Measurements from ENCODE around the gene FOXN3.

FOXN3 gene

DNA sequence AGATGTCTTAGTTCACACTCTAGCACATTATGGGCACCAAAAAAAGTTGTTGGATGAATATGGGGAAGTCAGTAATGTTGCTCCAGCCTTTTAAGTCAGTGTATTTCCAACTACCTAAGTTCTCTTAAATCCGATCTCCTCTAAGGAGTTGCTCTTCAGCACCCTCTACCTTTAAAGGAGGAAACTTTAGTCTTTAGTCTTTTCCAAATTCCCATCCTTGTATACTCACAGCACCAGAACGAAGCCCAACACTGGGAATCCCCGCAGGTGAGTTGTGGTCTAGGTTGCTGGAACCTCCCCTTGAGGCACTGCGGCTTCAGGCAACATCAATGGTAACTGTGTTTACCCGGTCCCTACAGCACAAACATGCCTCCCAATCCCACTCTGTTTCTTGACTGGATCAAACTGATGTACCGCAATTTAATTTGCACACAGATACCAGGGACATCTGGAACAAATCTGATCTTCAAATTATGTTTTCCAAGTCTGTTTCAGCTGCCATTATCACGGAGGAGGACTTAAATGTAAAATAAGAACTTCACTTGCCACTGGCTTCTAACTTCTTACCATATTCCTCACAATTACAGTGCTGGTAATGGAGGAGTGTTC is 179.0 kb downstream of the FOXN3 start:
- DNase-seq (ENCODE audit: low read depth in 2 of 3, low spot score in 1 of 3) = no peak

DNA sequence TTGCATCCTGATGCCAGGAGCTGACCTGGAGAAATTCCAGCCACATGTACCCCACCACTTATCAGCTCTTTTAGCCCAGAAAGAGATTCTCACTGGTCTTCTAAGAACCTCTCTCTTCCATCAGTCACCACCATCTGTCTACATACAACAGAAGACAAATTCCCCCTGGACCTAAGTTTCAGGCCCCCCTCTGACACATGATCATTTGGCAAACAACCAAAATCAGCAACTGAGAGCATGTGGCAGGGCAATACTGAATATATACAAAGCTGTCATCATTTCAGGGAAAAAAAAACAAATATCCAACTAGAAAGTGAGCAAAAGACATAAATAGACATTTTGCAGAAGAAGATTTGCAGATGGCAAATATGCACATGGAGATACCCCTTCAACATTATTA is 180.2 kb downstream of the FOXN3 start:
- no peak for DNase-seq (ENCODE audit: low read depth in 2 of 3, low spot score in 1 of 3)

GRCh38 chr14:89233184-89233583 is 183.8 kb downstream of the FOXN3 start:
- DNase-seq (ENCODE audit: low read depth in 2 of 3, low spot score in 1 of 3) = no peak

- no peak for DNase-seq (ENCODE audit: low read depth in 2 of 3, low spot score in 1 of 3)
Observed at GRCh38 chr14:89232265-89233070, 184.6 kb downstream of the FOXN3 start.

DNA sequence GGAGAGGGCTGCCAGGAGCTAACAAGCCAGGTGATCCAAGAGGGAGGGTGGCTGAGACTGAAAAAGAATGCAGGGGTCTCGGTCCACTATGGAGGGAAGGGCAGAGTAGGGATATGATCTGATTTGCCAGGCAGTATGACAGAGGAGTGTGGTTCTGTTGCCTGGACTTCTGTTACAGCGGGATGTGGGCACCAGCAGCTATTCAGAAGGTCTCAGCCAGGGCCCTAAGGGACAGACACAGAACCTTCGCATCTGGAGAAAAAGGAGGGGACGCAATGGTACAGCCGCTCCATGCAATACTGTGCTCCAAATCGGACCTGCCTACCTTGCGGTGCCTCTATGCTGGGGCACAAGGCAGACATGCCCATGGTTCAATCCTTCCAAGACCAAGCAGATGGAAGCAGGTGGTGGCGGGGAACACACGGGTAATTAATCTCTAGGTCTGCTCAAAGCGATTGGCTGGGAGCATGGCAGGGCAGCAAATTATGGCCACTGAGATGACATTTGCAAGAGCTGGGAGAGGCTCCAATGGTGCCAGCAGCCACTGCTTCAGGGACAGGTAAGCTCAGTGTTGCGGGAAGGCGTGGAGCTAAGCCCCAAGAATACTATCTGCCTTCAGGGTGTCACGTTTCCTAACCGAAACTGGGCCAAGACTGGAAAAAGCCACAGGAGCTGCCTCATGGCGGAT is 185.5 kb downstream of the FOXN3 start:
- DNase-seq (ENCODE audit: low read depth in 2 of 3, low spot score in 1 of 3) = no peak

DNA sequence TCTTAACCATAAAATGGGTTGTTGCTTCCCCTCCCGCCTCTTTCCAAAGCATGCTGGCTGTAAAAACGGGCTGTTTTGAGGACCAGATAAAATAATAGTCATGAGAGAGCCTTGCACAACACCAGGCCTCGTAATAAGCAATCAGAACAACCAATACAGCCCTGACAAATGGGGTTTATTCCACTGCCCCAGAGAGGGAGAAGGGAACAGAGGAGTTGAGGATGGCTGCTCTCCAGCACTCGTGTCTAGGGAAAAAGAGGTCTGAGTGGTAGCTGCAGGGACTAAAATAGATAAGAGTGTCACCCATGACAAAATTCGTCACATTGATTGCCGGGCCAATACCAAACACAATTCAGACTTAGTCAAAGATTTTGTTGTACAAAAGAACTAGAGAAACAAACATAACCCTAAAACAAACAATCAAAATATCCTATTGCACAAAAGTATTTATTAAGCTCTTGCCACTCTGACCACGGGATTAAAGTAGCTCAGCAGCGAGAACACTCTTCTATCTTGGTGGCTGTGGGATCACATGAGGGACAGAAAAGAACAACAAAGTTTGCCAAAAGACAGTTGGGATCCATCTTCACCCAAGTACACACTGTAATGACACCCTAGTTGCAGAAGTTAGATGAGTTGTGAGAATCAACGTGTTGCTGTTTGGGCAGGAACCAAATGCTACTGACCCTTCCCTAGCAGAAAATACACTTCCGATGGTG is 188.0 kb downstream of the FOXN3 start:
- no peak for DNase-seq (ENCODE audit: low read depth in 2 of 3, low spot score in 1 of 3)

- no peak for DNase-seq (ENCODE audit: low read depth in 2 of 3, low spot score in 1 of 3)
Observed at GRCh38 chr14:89227496-89227836, 189.6 kb downstream of the FOXN3 start.

DNA sequence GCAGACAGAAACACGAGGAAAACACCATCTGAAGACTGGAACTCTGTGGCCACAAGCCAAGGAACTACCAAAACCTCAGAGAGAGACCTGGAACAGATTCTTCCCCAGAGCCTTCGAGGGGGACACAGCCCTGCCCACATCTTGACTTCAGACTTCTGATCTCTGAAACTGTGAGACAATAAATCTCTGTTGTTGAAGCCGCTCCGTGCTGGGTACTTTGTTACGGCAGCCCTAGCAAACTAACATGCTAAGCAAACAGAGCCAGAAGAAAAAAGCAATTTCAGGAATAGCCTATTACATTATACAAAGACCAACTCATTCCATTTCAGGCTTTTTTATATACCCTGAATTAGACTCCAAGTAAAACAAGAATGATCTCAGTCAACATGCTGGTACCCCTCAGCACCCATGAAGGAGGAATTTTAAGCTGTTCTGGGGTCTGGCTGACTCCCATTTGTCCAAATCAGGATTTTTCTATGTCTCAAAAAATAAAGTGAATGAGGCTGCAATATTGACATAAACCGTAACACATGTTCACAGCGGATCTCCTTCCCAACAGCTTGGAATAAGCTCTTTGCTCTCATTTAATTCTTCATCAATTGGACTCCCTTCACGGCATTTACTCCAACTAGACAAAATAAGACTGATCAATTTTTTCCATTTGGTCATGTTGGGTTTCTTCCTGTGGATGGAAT is 190.1 kb downstream of the FOXN3 start:
- no peak for DNase-seq (ENCODE audit: low read depth in 2 of 3, low spot score in 1 of 3)

- DNase-seq (ENCODE audit: low read depth in 2 of 3, low spot score in 1 of 3) = no peak
Observed at GRCh38 chr14:89225607-89226006, 191.4 kb downstream of the FOXN3 start.

DNA sequence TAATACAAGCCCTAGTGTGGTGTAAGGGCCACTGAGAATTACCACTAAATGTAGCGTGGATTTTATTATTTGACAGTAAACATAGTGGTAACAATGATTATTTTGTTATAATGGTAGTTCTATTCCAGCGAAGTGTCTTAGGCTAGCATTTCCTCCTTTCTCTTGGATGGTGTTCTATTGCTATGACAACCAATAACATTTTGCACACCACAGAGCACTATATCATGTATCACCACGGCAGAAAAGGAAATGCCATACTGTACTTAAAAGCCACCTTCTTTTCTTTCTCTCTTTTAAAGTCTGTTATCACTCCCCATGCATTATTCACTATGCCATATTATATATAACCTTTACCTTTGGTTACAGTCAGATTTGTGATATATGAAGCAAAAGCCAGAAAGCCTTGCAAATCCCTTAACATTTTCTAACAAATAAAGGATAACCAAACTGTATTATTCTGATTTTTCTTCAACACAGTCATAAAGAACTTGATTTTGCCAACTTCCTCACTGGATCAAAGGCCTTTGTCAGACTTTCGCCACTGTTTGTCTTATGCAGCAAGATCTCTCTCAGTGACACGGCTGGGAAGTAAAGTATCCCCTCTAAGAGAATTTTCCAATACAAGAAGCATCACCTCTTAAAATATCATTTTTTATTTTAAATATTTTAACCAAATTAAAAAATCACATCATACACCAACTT is 195.8 kb downstream of the FOXN3 start:
- no peak for DNase-seq (ENCODE audit: low read depth in 2 of 3, low spot score in 1 of 3)

- DNase-seq (ENCODE audit: low read depth in 2 of 3, low spot score in 1 of 3) = no peak
Observed at GRCh38 chr14:89219051-89219450, 198.0 kb downstream of the FOXN3 start.

DNA sequence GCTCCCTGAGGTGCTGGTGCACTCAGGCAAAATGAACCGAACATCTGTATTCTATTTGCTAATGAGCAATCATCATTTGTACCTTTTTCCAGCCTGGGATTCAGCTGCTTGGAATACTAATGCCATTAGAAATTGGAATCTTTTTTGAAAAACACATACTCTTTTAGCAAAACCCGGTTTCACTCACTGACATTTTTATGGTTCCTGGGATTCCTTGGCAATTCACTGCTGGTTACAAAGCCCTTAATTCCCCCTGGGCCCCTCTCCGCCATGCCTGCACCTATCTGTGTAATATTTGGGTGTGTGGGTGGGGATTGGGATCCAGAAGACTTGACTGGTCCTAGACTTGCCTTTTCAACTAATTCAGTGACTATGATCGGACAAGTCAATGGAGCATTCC is 199.1 kb downstream of the FOXN3 start:
- DNase-seq (ENCODE audit: low read depth in 2 of 3, low spot score in 1 of 3) = no peak

- no peak for DNase-seq (ENCODE audit: low read depth in 2 of 3, low spot score in 1 of 3)
Observed at GRCh38 chr14:89215531-89215930, 201.5 kb downstream of the FOXN3 start.

GRCh38 chr14:89215114-89215513 is 201.9 kb downstream of the FOXN3 start:
- DNase-seq (ENCODE audit: low read depth in 2 of 3, low spot score in 1 of 3) = no peak

DNA sequence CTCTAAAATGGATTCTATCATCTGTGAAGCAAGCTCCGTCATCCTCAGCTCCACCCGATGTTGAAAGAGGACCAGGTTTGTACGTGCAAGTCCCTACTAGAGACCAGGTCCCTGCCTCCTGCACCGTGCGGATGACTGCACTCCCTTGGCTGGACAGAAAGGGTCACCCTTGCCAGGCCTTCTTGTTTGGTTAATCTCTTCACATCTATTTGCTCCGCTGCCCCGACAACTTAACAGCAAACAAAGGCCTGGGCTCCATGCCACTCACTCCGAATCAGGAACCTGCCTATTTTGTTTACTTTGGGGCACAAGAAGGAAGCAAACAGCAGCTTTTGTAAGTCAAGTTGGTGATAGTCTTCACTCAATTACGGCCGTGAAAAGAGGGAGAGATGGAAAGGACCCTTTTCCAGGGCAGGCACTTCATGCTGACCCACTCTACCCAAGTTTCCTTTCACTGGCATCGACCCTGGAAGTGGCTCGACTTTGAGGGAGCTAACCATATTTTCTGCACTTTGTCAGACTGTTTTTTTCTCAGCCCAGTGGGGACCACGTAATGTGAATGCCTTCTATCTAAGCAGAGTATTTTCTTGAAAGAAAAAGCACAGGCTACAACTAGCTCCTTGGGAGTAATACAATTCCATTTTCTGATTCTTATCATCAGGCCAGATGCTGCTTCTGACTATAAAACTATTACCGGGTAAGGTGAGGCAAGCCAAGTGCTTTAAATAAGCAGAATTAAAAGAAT is 202.6 kb downstream of the FOXN3 start:
- DNase-seq (ENCODE audit: low read depth in 2 of 3, low spot score in 1 of 3) = no peak

DNA sequence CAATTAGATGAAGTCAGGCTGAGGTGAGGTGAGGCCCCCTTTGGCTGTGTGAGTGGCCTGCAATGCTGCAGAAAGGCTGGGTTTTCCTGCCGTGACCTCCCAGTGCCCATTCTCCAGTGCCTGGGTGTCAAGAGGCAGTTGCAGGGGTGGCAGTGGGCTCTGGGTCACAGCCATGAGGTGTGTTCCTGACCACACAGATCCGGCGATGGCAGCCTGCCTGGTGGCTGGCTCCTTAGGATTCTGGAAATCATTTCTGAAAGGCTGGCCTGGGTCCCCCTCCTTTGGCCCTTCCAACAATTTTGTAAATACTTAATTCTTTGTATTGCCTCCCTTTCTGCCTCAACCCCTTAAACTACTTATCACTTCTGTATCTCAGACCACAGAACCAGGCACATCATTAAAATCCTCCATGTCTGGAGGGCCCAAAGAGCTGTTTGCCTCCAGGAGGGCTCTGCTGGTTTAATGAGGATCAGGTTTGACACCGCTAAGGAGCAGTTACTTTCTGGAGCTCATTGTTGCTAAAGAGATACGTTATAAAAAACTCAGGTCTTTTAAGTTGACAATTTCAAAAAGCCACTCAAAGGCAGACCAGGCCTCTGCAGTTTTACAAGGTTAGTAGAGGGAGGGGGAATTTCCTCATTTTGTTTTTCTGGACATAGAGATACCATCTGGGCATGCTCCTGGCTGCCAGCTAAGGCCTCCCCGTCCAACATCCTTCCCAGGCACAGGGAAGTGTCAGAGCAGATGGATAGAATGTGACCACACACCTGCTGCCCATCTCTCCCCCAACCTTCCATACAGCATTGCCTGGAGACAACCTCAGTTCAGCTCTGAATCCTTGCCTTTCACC is 204.4 kb downstream of the FOXN3 start:
- DNase-seq (ENCODE audit: low read depth in 2 of 3, low spot score in 1 of 3) = no peak

DNA sequence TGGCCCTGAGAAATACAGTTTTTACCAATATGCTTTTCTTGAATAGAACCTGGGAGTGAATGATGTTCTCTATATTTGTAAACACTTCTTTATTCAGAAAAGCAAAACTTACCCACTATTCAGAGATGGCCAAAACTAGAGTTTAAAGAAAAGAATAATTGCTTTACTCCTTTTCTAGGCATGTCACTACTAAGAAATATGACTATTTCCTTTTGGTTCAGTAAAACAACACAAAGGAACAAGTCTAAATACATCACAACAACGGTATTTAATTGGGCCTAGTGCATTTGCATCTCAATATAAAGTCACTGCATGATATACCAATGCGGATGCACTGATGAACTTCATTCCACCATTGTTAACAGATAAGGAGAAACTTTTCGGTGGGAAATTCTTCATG is 207.5 kb downstream of the FOXN3 start:
- no peak for DNase-seq (ENCODE audit: low read depth in 2 of 3, low spot score in 1 of 3)

DNA sequence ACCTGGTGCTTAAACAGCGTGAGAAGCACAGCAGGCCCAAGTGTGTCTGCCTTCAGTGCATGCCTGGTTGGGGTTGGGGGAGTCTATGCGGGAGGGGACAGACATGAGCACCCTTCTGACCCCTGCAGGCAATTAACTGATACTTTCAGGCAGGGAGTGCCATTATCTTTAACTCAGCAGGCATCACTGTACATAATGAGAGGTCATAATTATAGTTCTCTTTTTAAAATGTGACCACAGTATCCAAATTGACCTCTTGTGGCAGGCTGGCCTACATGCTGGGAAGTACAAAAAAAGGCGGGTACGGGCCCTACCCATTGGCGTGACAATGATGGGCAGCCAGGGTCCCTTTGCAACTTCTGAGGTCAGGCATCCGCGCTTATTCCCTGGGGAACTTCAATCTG is 209.1 kb downstream of the FOXN3 start:
- DNase-seq (ENCODE audit: low read depth in 2 of 3, low spot score in 1 of 3) = no peak
